Liver (tissue), 9 donors: ENCODE results near the gene PLPP4. TPM values are rescaled to one million over a fixed set of nuclear protein-coding genes. Genes with fewer than 3 reads are reported as not detected.
"Not testable (repeated sequence)": the region's sequence is repeated elsewhere in the genome, so short reads cannot be mapped to it uniquely, and the experiment has no call there.

Experiments
- DNase-seq: peaks from one replicate; pipeline ENCODE4 v3.0.0-alpha.2; 2017; ENCODE audit warnings: low spot score
- H3K27ac ChIP-seq, 2 donors: one replicate each; pipeline ENCODE4 v1.7.0; 2013; ENCODE audit warnings: inconsistent platforms in 2 of 2, low read length in 2 of 2, control low read depth in 1 of 2, low read depth in 1 of 2, mild to moderate bottlenecking in 1 of 2
- H3K27me3 ChIP-seq, 4 donors: one replicate each; pipeline versions ENCODE4 v1.6.1 to v1.7.0; 2013; ENCODE audit warnings: low read length in 3 of 4, inconsistent platforms in 1 of 4, mild to moderate bottlenecking in 1 of 4, moderate library complexity in 1 of 4; ENCODE audit not compliant: control insufficient read depth in 4 of 4, insufficient read depth in 4 of 4
- H3K36me3 ChIP-seq, 4 donors: one replicate each; pipeline versions ENCODE4 v1.6.1 to v1.7.0; 2013; ENCODE audit warnings: low read length in 3 of 4, mild to moderate bottlenecking in 3 of 4, low read depth in 1 of 4, moderate library complexity in 1 of 4; ENCODE audit not compliant: control insufficient read depth in 4 of 4, insufficient read depth in 3 of 4
- H3K4me1 ChIP-seq, 4 donors: one replicate each; pipeline versions ENCODE4 v1.6.1 to v1.7.0; 2013; ENCODE audit warnings: low read length in 3 of 4, mild to moderate bottlenecking in 3 of 4, moderate library complexity in 1 of 4; ENCODE audit not compliant: control insufficient read depth in 4 of 4, insufficient read depth in 4 of 4
- H3K4me3 ChIP-seq, 3 donors: one replicate each; pipeline versions ENCODE4 v1.6.1 to v1.7.0; 2013; ENCODE audit warnings: low read length in 3 of 3, control low read depth in 1 of 3, low read depth in 1 of 3, mild to moderate bottlenecking in 1 of 3
- H3K9ac ChIP-seq, 2 donors: one replicate each; pipeline ENCODE4 v1.7.0; 2013; ENCODE audit warnings: low read length in 2 of 2, mild to moderate bottlenecking in 2 of 2, moderate library complexity in 2 of 2, control low read depth in 1 of 2, low read depth in 1 of 2
- H3K9me3 ChIP-seq, 4 donors: one replicate each; pipeline versions ENCODE4 v1.6.1 to v1.7.0; 2013; ENCODE audit warnings: low read length in 3 of 4; ENCODE audit not compliant: control insufficient read depth in 4 of 4
- ATF3 ChIP-seq: IDR thresholded peaks from 2 replicates; pipeline ENCODE4 v1.6.1; 2016; ENCODE audit warnings: antibody characterized with exemption
- EGR1 ChIP-seq, 2 donors: IDR thresholded peaks; 2 replicates each; pipeline ENCODE4 v1.6.1; 2016 to 2018; ENCODE audit warnings: antibody characterized with exemption in 2 of 2, low read depth in 2 of 2
- FOXA1 ChIP-seq: IDR thresholded peaks from 2 replicates; pipeline ENCODE4 v1.6.1; 2016; ENCODE audit warnings: antibody characterized with exemption
- FOXA2 ChIP-seq: IDR thresholded peaks from 2 replicates; pipeline ENCODE4 v1.6.1; 2016; ENCODE audit warnings: antibody characterized with exemption
- HNF4A ChIP-seq, 2 donors: conservative IDR thresholded peaks; 2 replicates each; pipeline ENCODE4 v1.6.1; 2016; ENCODE audit warnings: antibody characterized with exemption in 2 of 2, mild to moderate bottlenecking in 2 of 2
- HNF4G ChIP-seq: IDR thresholded peaks from 2 replicates; pipeline ENCODE4 v1.6.1; 2016; ENCODE audit warnings: antibody characterized with exemption
- JUND ChIP-seq, 2 donors: IDR thresholded peaks; 2 replicates each; pipeline ENCODE4 v1.6.1; 2016; ENCODE audit warnings: antibody characterized with exemption in 2 of 2
- MAX ChIP-seq: IDR thresholded peaks from 2 replicates; pipeline ENCODE4 v1.6.1; 2016; ENCODE audit warnings: antibody characterized with exemption
- NR2F2 ChIP-seq: IDR thresholded peaks from 2 replicates; pipeline ENCODE4 v1.6.1; 2016; ENCODE audit warnings: antibody characterized with exemption
- RAD21 ChIP-seq, 2 donors: IDR thresholded peaks; 2 replicates each; pipeline ENCODE4 v1.6.1; 2016; ENCODE audit warnings: antibody characterized with exemption in 2 of 2, mild to moderate bottlenecking in 2 of 2
- SP1 ChIP-seq: IDR thresholded peaks from 2 replicates; pipeline ENCODE4 v1.6.1; 2018; ENCODE audit warnings: antibody characterized with exemption, mild to moderate bottlenecking
- TAF1 ChIP-seq: conservative IDR thresholded peaks from 2 replicates; pipeline ENCODE4 v1.6.1; 2016; ENCODE audit warnings: antibody characterized with exemption, mild to moderate bottlenecking
- YY1 ChIP-seq: IDR thresholded peaks from 2 replicates; pipeline ENCODE4 v1.6.1; 2016; ENCODE audit warnings: antibody characterized with exemption, mild to moderate bottlenecking
- WGBS: extraction: QIAGEN DNeasy Blood & Tissue Kit; methylation state at CpG from one replicate; pipeline ENCODE4 v1.1.7; 2013; 5-methylcytosine and 5-hydroxymethylcytosine counted together
- polyA plus RNA-seq, 2 donors: library from polyadenylated mRNA; stranded (reverse) in 1 of 2; unstranded in 1 of 2; fragments of 200-250 nt in 1 of 2; fragments of >200 nt in 1 of 2; fragmentation: Nextera tagmentation in 1 of 2; extraction: Ambion mirVana in 1 of 2; gene quantifications; one replicate each; pipeline versions ENCODE4 v1.2.1 to v1.2.3, GENCODE V29; 2013 to 2015
- total RNA-seq, 2 donors: library from RNA; depleted of rRNA; stranded (reverse); fragments of >200 nt; gene quantifications; one replicate each; pipeline ENCODE4 v1.2.3, GENCODE V29; 2014
- TF ChIP-seq, protein P1 (sequence below): IDR thresholded peaks from 2 replicates; pipeline ENCODE4 v1.6.1; 2016; ENCODE audit warnings: antibody characterized with exemption
- TF ChIP-seq, protein P2 (sequence below): fragments of 150-350 bp; IDR thresholded peaks from 2 replicates; pipeline ENCODE4 v1.5.1; 2017; ENCODE audit warnings: improper control_type of control experiment, low read depth, low read length; ENCODE audit not compliant: missing input control
- donor health status: healthy.
- donor health status: healthy.
- donor health status: healthy.
- donor health status: healthy.
- donor health status: healthy.

PLPP4 gene
- total and polyA plus RNA-seq, 4 donors = 0.14 to 2.8 (median 0.93) TPM

DNA sequence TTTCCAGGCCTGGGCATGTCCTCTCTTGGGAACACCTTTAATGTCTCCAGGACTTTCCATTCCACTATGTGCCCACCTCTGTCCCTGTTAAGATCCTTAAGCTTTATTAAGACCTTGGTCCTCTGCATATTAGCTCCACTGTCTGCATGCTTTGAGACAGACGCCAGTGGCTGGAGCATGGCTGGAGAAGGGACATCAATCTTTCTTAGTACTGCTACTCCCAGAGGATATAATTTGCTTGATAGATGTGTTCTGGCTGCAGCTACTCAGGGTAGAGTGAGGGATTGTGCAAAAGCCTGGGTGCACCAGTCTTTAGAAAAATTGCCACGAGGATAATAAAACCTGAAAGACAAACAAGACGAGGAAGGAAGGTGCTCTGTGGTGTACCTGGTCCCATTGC lies 42.9 kb downstream of the PLPP4 start:
- Histone ChIP-seq H3K27me3 (peaks cover 0 to 9% (median 1%) of the 10 kb centered on the region in 4 donors), H3K9ac (no peak overlapping the region), H3K27ac (no peak overlapping the region), H3K4me1 (no peaks in the 10 kb centered on the region), H3K36me3 (no peaks in the 10 kb centered on the region), H3K4me3 (no peak overlapping the region), H3K9me3 (no peaks in the 10 kb centered on the region)
- WGBS = 65% methylated on average over 3 of the region's 3 CpGs
- TF ChIP-seq RAD21 (IDR thresholded peaks at IDR 0.05) (no peak), FOXA2 (no peak)
- no peak for DNase-seq

DNA sequence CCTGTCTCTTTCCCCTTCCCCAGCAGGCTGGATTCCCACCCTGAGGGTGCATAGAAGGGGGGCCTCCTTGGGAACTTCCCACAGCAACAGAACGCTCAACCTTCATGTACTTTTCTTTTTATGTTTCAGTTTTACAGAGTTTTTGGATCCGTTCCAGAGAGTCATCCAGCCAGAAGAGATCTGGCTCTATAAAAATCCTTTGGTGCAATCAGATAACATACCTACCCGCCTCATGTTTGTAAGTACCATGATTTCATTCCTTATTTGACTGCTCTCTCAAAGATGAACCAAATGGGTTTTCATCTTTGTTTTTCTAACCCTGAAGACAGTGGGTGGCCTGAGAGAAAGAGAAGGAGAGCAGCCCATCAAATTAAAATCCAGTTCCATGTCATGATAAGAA lies 46.7 kb downstream of the PLPP4 start:
- H3K27me3 ChIP-seq = peaks cover 0 to 11% (median 1%) of the 10 kb centered on the region in 4 donors
- no peaks in the 10 kb centered on the region for H3K9me3 ChIP-seq
- H3K4me1 ChIP-seq = no peaks in the 10 kb centered on the region
- no peak overlapping the region for H3K27ac ChIP-seq
- no peak for DNase-seq
- H3K9ac ChIP-seq = no peak overlapping the region
- 51% methylated on average over 3 of the region's 3 CpGs for WGBS
- no peaks in the 10 kb centered on the region for H3K36me3 ChIP-seq
- H3K4me3 ChIP-seq = no peak overlapping the region
- no peak for TF ChIP-seq FOXA1
- no peak for TF ChIP-seq FOXA2
- TF ChIP-seq MAX = no peak
- TF ChIP-seq EGR1 (IDR thresholded peaks at IDR 0.05; ENCODE audit: low read depth in 2 of 2) = no peak
- TF ChIP-seq, protein P1, sequence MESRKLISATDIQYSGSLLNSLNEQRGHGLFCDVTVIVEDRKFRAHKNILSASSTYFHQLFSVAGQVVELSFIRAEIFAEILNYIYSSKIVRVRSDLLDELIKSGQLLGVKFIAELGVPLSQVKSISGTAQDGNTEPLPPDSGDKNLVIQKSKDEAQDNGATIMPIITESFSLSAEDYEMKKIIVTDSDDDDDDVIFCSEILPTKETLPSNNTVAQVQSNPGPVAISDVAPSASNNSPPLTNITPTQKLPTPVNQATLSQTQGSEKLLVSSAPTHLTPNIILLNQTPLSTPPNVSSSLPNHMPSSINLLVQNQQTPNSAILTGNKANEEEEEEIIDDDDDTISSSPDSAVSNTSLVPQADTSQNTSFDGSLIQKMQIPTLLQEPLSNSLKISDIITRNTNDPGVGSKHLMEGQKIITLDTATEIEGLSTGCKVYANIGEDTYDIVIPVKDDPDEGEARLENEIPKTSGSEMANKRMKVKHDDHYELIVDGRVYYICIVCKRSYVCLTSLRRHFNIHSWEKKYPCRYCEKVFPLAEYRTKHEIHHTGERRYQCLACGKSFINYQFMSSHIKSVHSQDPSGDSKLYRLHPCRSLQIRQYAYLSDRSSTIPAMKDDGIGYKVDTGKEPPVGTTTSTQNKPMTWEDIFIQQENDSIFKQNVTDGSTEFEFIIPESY = no peak
- no peak for TF ChIP-seq RAD21 (IDR thresholded peaks at IDR 0.05)
- no peak for TF ChIP-seq YY1
- no peak for TF ChIP-seq TAF1
- TF ChIP-seq, protein P2, sequence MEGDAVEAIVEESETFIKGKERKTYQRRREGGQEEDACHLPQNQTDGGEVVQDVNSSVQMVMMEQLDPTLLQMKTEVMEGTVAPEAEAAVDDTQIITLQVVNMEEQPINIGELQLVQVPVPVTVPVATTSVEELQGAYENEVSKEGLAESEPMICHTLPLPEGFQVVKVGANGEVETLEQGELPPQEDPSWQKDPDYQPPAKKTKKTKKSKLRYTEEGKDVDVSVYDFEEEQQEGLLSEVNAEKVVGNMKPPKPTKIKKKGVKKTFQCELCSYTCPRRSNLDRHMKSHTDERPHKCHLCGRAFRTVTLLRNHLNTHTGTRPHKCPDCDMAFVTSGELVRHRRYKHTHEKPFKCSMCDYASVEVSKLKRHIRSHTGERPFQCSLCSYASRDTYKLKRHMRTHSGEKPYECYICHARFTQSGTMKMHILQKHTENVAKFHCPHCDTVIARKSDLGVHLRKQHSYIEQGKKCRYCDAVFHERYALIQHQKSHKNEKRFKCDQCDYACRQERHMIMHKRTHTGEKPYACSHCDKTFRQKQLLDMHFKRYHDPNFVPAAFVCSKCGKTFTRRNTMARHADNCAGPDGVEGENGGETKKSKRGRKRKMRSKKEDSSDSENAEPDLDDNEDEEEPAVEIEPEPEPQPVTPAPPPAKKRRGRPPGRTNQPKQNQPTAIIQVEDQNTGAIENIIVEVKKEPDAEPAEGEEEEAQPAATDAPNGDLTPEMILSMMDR = no peak
- no peak for TF ChIP-seq HNF4G

DNA sequence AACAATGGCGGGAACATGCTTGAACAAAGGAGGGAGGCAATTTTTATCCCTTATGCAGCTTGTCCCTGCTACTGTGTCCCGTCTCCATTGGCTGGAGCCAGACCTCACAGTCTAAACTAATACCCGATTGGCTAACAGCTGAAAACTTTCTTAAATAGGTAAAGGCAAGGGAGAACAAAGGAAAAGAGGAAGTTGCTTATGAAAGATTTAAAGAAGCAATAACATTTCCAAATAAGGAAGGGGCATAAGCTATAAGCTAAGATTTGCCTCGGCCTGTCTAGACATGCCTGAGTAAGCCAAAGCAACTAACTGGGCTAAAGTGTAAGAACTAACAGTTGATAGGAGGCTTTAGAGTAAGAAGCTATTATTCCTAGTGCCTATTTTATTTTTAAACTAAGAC lies 47.2 kb downstream of the PLPP4 start:
- not testable (repeated sequence) for H3K4me1 ChIP-seq, H3K27ac ChIP-seq, H3K9ac ChIP-seq, H3K9me3 ChIP-seq, H3K4me3 ChIP-seq, DNase-seq, H3K36me3 ChIP-seq
- 70% methylated on average over 4 of the region's 4 CpGs for WGBS
- H3K27me3 ChIP-seq = peaks cover 0 to 11% (median 1%) of the 10 kb centered on the region in 4 donors

DNA sequence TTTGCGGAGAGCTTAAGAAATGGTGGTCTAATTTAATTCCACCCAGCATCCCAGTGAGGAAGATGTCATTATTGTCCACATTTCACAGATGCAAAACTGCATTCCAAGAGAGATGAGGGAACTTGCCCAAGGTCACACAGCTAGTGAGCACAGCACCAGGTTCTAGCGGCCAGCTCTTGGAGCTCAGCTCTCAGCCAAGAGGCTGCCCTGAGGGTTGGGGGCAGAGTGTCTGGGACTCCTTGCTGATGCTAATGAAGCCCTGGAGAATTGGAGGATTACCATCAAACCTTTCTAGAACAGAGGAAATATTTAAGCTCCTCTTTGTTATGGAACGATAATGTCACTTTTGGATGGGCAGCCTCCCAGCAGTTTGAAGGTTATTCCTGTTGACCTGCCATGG lies 48.0 kb downstream of the PLPP4 start:
- Histone ChIP-seq H3K27ac (no peak overlapping the region), H3K9ac (no peak overlapping the region), H3K27me3 (peaks cover 0 to 11% (median 0%) of the 10 kb centered on the region in 4 donors), H3K4me1 (no peaks in the 10 kb centered on the region), H3K4me3 (no peak overlapping the region), H3K36me3 (no peaks in the 10 kb centered on the region), H3K9me3 (no peaks in the 10 kb centered on the region)
- no peak for DNase-seq
- TF ChIP-seq, protein P1 = no peak
- TF ChIP-seq FOXA1 = no peak
- TF ChIP-seq FOXA2 = no peak
- no peak for TF ChIP-seq JUND (IDR thresholded peaks at IDR 0.05)
- TF ChIP-seq SP1 = no peak
- TF ChIP-seq HNF4A (conservative IDR thresholded peaks at IDR 0.05) = no peak
- no peak for TF ChIP-seq ATF3
- TF ChIP-seq, protein P2 = no peak
- no peak for TF ChIP-seq HNF4G
- TF ChIP-seq NR2F2 = no peak
- TF ChIP-seq YY1 = no peak
- TF ChIP-seq EGR1 (IDR thresholded peaks at IDR 0.05; ENCODE audit: low read depth in 2 of 2) = no peak
- TF ChIP-seq RAD21 (IDR thresholded peaks at IDR 0.05) = no peak
- 81% methylated on average over 3 of the region's 3 CpGs for WGBS
